ENCODE results near the gene LACTB.

LACTB gene

GRCh38 chr15:63083044-63083443, 38.6 kb upstream of the LACTB start:
- H3K4me3 ChIP-seq (ENCODE audit: low read depth, low read length), result no peak overlapping the region
- TF ChIP-seq CTCF (IDR thresholded peaks at IDR 0.05; ENCODE audit: borderline replicate concordance, insufficient read depth, low read depth, low read length), result no peak

GRCh38 chr15:63083541-63083940, 38.1 kb upstream of the LACTB start:
- H3K4me3 ChIP-seq (ENCODE audit: low read depth, low read length), result no peak overlapping the region
- no peak for TF ChIP-seq CTCF (IDR thresholded peaks at IDR 0.05; ENCODE audit: borderline replicate concordance, insufficient read depth, low read depth, low read length)

GRCh38 chr15:63084806-63085205, 36.9 kb upstream of the LACTB start:
- no peak overlapping the region for H3K4me3 ChIP-seq (ENCODE audit: low read depth, low read length)
- no peak for TF ChIP-seq CTCF (IDR thresholded peaks at IDR 0.05; ENCODE audit: borderline replicate concordance, insufficient read depth, low read depth, low read length)

- TF ChIP-seq CTCF (IDR thresholded peaks at IDR 0.05; ENCODE audit: borderline replicate concordance, insufficient read depth, low read depth, low read length), result no peak
- no peak overlapping the region for H3K4me3 ChIP-seq (ENCODE audit: low read depth, low read length)
Measured at GRCh38 chr15:63085289-63085688, 36.4 kb upstream of the LACTB start.

GRCh38 chr15:63086271-63086670, 35.4 kb upstream of the LACTB start:
- no peak for TF ChIP-seq CTCF (IDR thresholded peaks at IDR 0.05; ENCODE audit: borderline replicate concordance, insufficient read depth, low read depth, low read length)
- no peak overlapping the region for H3K4me3 ChIP-seq (ENCODE audit: low read depth, low read length)

GRCh38 chr15:63086947-63087346, 34.7 kb upstream of the LACTB start:
- TF ChIP-seq CTCF (IDR thresholded peaks at IDR 0.05; ENCODE audit: borderline replicate concordance, insufficient read depth, low read depth, low read length), result no peak
- no peak overlapping the region for H3K4me3 ChIP-seq (ENCODE audit: low read depth, low read length)

GRCh38 chr15:63088533-63089245, 33.0 kb upstream of the LACTB start:
- no peak for TF ChIP-seq CTCF (IDR thresholded peaks at IDR 0.05; ENCODE audit: borderline replicate concordance, insufficient read depth, low read depth, low read length)
- H3K4me3 ChIP-seq (ENCODE audit: low read depth, low read length), result no peak overlapping the region

All from GM12875 (cell line).